ENCODE measurements around the gene SLC27A2. TPM values are rescaled to one million over a fixed set of nuclear protein-coding genes. Genes with fewer than 3 reads are reported as not detected.

Gene SLC27A2
- total and polyA plus RNA-seq, 2 experiments from 2014 or later = 2.8 to 9.4 TPM

DNA sequence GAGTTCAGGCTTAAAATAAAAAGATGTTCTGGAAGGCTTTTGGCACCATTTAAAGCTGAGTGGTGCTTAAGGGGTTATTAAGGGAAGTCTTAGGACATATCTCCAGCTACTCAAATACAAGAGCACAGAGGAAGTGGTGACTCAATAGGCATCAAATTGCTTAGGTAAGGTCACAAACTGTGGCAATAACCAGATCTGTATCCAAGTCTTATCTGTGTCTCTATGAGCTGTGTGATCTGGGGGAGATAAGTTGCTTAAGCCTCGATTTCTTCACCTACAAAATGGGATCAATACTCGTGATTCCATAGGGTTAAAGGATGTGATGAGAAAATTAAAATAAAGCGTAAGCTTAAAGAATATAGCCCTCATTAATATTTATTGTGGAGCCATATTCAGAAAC lies 75.9 kb downstream of the SLC27A2 start:
- Mint-ChIP-seq H3K4me1 (no peaks in the 10 kb centered on the region), H3K27ac (no peak overlapping the region), H3K9me3 (no peaks in the 10 kb centered on the region), H3K4me3 (no peak overlapping the region), H3K27me3 (ENCODE audit: insufficient read depth, low read depth, poor library complexity) (no peaks in the 10 kb centered on the region), H3K36me3 (ENCODE audit: low read depth) (no peaks in the 10 kb centered on the region)
- no peak overlapping the region for H2AFZ ChIP-seq
- H3K4me1 ChIP-seq (ENCODE audit: insufficient read depth) = no peaks in the 10 kb centered on the region
- H3K27me3 ChIP-seq (ENCODE audit: insufficient read depth) = no peaks in the 10 kb centered on the region
- ATAC-seq (no peak), DNase-seq (ENCODE audit: low spot score) (no peak)
- H3K79me2 ChIP-seq (replicated peaks; ENCODE audit: insufficient read depth) = no peaks in the 10 kb centered on the region
- no peaks in the 10 kb centered on the region for H4K20me1 ChIP-seq (replicated peaks; ENCODE audit: insufficient read depth)
- no peaks in the 10 kb centered on the region for H3K36me3 ChIP-seq (ENCODE audit: insufficient read depth)
- H3K9me2 ChIP-seq (ENCODE audit: insufficient read depth) = 0 out of 2 replicates have a peak, but pooled peaks cover 7% of the 10 kb centered on the region
- H3K4me2 ChIP-seq = no peak overlapping the region
- TF ChIP-seq ZNF114 (CRISPR knock-in tag; IDR thresholded peaks at IDR 0.05) (no peak), EZH2 (IDR thresholded peaks at IDR 0.05; ENCODE audit: low read depth, unreplicated experiment) (no peak), STAT1 (IDR thresholded peaks at IDR 0.05; ENCODE audit: unreplicated experiment) (no peak), POLR2AphosphoS5 (IDR thresholded peaks at IDR 0.05; ENCODE audit: low read depth) (no peak), NANOG (IDR thresholded peaks at IDR 0.05; ENCODE audit: borderline replicate concordance) (no peak), JUNB (IDR thresholded peaks at IDR 0.05; ENCODE audit: unreplicated experiment) (no peak), CREB1 (CRISPR knock-in tag; IDR thresholded peaks at IDR 0.05; ENCODE audit: low read depth) (no peak)
- TF ChIP-seq, protein P1, sequence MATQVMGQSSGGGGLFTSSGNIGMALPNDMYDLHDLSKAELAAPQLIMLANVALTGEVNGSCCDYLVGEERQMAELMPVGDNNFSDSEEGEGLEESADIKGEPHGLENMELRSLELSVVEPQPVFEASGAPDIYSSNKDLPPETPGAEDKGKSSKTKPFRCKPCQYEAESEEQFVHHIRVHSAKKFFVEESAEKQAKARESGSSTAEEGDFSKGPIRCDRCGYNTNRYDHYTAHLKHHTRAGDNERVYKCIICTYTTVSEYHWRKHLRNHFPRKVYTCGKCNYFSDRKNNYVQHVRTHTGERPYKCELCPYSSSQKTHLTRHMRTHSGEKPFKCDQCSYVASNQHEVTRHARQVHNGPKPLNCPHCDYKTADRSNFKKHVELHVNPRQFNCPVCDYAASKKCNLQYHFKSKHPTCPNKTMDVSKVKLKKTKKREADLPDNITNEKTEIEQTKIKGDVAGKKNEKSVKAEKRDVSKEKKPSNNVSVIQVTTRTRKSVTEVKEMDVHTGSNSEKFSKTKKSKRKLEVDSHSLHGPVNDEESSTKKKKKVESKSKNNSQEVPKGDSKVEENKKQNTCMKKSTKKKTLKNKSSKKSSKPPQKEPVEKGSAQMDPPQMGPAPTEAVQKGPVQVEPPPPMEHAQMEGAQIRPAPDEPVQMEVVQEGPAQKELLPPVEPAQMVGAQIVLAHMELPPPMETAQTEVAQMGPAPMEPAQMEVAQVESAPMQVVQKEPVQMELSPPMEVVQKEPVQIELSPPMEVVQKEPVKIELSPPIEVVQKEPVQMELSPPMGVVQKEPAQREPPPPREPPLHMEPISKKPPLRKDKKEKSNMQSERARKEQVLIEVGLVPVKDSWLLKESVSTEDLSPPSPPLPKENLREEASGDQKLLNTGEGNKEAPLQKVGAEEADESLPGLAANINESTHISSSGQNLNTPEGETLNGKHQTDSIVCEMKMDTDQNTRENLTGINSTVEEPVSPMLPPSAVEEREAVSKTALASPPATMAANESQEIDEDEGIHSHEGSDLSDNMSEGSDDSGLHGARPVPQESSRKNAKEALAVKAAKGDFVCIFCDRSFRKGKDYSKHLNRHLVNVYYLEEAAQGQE (IDR thresholded peaks at IDR 0.05; ENCODE audit: unreplicated experiment) = no peak
- TF ChIP-seq, protein P2, sequence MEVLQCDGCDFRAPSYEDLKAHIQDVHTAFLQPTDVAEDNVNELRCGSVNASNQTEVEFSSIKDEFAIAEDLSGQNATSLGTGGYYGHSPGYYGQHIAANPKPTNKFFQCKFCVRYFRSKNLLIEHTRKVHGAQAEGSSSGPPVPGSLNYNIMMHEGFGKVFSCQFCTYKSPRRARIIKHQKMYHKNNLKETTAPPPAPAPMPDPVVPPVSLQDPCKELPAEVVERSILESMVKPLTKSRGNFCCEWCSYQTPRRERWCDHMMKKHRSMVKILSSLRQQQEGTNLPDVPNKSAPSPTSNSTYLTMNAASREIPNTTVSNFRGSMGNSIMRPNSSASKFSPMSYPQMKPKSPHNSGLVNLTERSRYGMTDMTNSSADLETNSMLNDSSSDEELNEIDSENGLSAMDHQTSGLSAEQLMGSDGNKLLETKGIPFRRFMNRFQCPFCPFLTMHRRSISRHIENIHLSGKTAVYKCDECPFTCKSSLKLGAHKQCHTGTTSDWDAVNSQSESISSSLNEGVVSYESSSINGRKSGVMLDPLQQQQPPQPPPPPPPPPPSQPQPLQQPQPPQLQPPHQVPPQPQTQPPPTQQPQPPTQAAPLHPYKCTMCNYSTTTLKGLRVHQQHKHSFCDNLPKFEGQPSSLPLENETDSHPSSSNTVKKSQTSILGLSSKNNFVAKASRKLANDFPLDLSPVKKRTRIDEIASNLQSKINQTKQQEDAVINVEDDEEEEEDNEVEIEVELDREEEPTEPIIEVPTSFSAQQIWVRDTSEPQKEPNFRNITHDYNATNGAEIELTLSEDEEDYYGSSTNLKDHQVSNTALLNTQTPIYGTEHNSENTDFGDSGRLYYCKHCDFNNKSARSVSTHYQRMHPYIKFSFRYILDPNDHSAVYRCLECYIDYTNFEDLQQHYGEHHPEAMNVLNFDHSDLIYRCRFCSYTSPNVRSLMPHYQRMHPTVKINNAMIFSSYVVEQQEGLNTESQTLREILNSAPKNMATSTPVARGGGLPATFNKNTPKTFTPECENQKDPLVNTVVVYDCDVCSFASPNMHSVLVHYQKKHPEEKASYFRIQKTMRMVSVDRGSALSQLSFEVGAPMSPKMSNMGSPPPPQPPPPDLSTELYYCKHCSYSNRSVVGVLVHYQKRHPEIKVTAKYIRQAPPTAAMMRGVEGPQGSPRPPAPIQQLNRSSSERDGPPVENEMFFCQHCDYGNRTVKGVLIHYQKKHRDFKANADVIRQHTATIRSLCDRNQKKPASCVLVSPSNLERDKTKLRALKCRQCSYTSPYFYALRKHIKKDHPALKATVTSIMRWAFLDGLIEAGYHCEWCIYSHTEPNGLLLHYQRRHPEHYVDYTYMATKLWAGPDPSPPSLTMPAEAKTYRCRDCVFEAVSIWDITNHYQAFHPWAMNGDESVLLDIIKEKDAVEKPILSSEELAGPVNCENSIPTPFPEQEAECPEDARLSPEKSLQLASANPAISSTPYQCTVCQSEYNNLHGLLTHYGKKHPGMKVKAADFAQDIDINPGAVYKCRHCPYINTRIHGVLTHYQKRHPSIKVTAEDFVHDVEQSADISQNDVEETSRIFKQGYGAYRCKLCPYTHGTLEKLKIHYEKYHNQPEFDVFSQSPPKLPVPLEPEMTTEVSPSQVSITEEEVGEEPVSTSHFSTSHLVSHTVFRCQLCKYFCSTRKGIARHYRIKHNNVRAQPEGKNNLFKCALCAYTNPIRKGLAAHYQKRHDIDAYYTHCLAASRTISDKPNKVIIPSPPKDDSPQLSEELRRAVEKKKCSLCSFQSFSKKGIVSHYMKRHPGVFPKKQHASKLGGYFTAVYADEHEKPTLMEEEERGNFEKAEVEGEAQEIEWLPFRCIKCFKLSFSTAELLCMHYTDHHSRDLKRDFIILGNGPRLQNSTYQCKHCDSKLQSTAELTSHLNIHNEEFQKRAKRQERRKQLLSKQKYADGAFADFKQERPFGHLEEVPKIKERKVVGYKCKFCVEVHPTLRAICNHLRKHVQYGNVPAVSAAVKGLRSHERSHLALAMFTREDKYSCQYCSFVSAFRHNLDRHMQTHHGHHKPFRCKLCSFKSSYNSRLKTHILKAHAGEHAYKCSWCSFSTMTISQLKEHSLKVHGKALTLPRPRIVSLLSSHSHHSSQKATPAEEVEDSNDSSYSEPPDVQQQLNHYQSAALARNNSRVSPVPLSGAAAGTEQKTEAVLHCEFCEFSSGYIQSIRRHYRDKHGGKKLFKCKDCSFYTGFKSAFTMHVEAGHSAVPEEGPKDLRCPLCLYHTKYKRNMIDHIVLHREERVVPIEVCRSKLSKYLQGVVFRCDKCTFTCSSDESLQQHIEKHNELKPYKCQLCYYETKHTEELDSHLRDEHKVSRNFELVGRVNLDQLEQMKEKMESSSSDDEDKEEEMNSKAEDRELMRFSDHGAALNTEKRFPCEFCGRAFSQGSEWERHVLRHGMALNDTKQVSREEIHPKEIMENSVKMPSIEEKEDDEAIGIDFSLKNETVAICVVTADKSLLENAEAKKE (CRISPR knock-in tag; IDR thresholded peaks at IDR 0.05) = no peak
- TF ChIP-seq, protein P3, sequence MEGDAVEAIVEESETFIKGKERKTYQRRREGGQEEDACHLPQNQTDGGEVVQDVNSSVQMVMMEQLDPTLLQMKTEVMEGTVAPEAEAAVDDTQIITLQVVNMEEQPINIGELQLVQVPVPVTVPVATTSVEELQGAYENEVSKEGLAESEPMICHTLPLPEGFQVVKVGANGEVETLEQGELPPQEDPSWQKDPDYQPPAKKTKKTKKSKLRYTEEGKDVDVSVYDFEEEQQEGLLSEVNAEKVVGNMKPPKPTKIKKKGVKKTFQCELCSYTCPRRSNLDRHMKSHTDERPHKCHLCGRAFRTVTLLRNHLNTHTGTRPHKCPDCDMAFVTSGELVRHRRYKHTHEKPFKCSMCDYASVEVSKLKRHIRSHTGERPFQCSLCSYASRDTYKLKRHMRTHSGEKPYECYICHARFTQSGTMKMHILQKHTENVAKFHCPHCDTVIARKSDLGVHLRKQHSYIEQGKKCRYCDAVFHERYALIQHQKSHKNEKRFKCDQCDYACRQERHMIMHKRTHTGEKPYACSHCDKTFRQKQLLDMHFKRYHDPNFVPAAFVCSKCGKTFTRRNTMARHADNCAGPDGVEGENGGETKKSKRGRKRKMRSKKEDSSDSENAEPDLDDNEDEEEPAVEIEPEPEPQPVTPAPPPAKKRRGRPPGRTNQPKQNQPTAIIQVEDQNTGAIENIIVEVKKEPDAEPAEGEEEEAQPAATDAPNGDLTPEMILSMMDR (conservative IDR thresholded peaks at IDR 0.05; ENCODE audit: low read depth in 2 of 2) = no peak
- no peak overlapping the region for H3K27ac ChIP-seq (ENCODE audit: low read depth)
- H3F3A ChIP-seq (replicated peaks; ENCODE audit: low read depth) = no peaks in the 10 kb centered on the region
- no peak overlapping the region for H3K4me3 ChIP-seq

All from GM23338 (cell line).